ENCODE measurements around the gene ASXL1. TPM values are rescaled to one million over a fixed set of nuclear protein-coding genes. Genes with fewer than 3 reads are reported as not detected.
"Not testable (repeated sequence)": the region's sequence is repeated elsewhere in the genome, so short reads cannot be mapped to it uniquely, and the experiment has no call there.

ASXL1 gene
- polyA plus RNA-seq, 4 donors: 16.8 to 66.8 (median 20.6) TPM

- H3K4me1 ChIP-seq (ENCODE audit: control insufficient read depth in 3 of 3, insufficient read depth in 2 of 3, low read depth in 1 of 3, low read length in 2 of 3); H3K4me3 ChIP-seq (ENCODE audit: low read depth in 1 of 3, low read length in 3 of 3); FAIRE-seq; H3K27ac ChIP-seq (ENCODE audit: low read depth in 1 of 3, low read length in 2 of 3); H3K27me3 ChIP-seq (ENCODE audit: control insufficient read depth in 3 of 3, insufficient read depth in 3 of 3, low read length in 3 of 3); DNase-seq; H3K9me3 ChIP-seq (ENCODE audit: control insufficient read depth in 2 of 2, insufficient read depth in 1 of 2, low read depth in 1 of 2, low read length in 1 of 2): not testable (repeated sequence)
- WGBS, 3 donors: 74 to 92% (median 86%) methylated on average over 1 to 2 of the region's 2 CpGs
- peaks cover 0 to 16% (median 0%) of the 10 kb centered on the region in 3 donors for H3K36me3 ChIP-seq (ENCODE audit: control insufficient read depth in 3 of 3, insufficient read depth in 2 of 3, low read depth in 1 of 3, low read length in 3 of 3)
These were observed 17.1 kb upstream of the ASXL1 start for GRCh38 chr20:32341053-32341452.

GRCh38 chr20:32343439-32343838 lies 14.7 kb upstream of the ASXL1 start:
- peaks cover 0 to 6% (median 0%) of the 10 kb centered on the region in 3 donors for H3K4me1 ChIP-seq (ENCODE audit: control insufficient read depth in 3 of 3, insufficient read depth in 2 of 3, low read depth in 1 of 3, low read length in 2 of 3)
- no peak overlapping the region for H3K4me3 ChIP-seq (ENCODE audit: low read depth in 1 of 3, low read length in 3 of 3)
- H3K9me3 ChIP-seq (ENCODE audit: control insufficient read depth in 2 of 2, insufficient read depth in 1 of 2, low read depth in 1 of 2, low read length in 1 of 2): no peaks in the 10 kb centered on the region
- no peak for FAIRE-seq
- WGBS, 3 donors: 34 to 73% (median 51%) methylated on average over 3 of the region's 3 CpGs
- peaks cover 0 to 7% (median 0%) of the 10 kb centered on the region in 3 donors for H3K36me3 ChIP-seq (ENCODE audit: control insufficient read depth in 3 of 3, insufficient read depth in 2 of 3, low read depth in 1 of 3, low read length in 3 of 3)
- H3K27me3 ChIP-seq (ENCODE audit: control insufficient read depth in 3 of 3, insufficient read depth in 3 of 3, low read length in 3 of 3): no peaks in the 10 kb centered on the region
- peak overlapping the region in 1 of 3 donors; percentile 30 for H3K27ac ChIP-seq (ENCODE audit: low read depth in 1 of 3, low read length in 2 of 3)
- DNase-seq: peak in 1 of 2 donors; percentile 91

- WGBS, 3 donors: 45 to 48% (median 47%) methylated on average over 7 of the region's 7 CpGs
- H3K4me1 ChIP-seq (ENCODE audit: control insufficient read depth in 3 of 3, insufficient read depth in 2 of 3, low read depth in 1 of 3, low read length in 2 of 3): peaks cover 0 to 6% (median 0%) of the 10 kb centered on the region in 3 donors
- FAIRE-seq (no peak), DNase-seq (no peak)
- no peaks in the 10 kb centered on the region for H3K9me3 ChIP-seq (ENCODE audit: control insufficient read depth in 2 of 2, insufficient read depth in 1 of 2, low read depth in 1 of 2, low read length in 1 of 2)
- no peaks in the 10 kb centered on the region for H3K27me3 ChIP-seq (ENCODE audit: control insufficient read depth in 3 of 3, insufficient read depth in 3 of 3, low read length in 3 of 3)
- peaks cover 0 to 4% (median 0%) of the 10 kb centered on the region in 3 donors for H3K36me3 ChIP-seq (ENCODE audit: control insufficient read depth in 3 of 3, insufficient read depth in 2 of 3, low read depth in 1 of 3, low read length in 3 of 3)
- no peak overlapping the region for H3K27ac ChIP-seq (ENCODE audit: low read depth in 1 of 3, low read length in 2 of 3)
- H3K4me3 ChIP-seq (ENCODE audit: low read depth in 1 of 3, low read length in 3 of 3): no peak overlapping the region
These were observed 13.2 kb upstream of the ASXL1 start for GRCh38 chr20:32344835-32345506.

GRCh38 chr20:32348207-32348606 lies 9.9 kb upstream of the ASXL1 start:
- no peaks in the 10 kb centered on the region for H3K9me3 ChIP-seq (ENCODE audit: control insufficient read depth in 2 of 2, insufficient read depth in 1 of 2, low read depth in 1 of 2, low read length in 1 of 2)
- H3K4me1 ChIP-seq (ENCODE audit: control insufficient read depth in 3 of 3, insufficient read depth in 2 of 3, low read depth in 1 of 3, low read length in 2 of 3): peaks cover 0 to 6% (median 0%) of the 10 kb centered on the region in 3 donors
- peaks cover 0 to 9% (median 0%) of the 10 kb centered on the region in 3 donors for H3K36me3 ChIP-seq (ENCODE audit: control insufficient read depth in 3 of 3, insufficient read depth in 2 of 3, low read depth in 1 of 3, low read length in 3 of 3)
- WGBS, 3 donors: 50 to 79% (median 56%) methylated on average over 3 of the region's 3 CpGs
- DNase-seq: no peak
- no peaks in the 10 kb centered on the region for H3K27me3 ChIP-seq (ENCODE audit: control insufficient read depth in 3 of 3, insufficient read depth in 3 of 3, low read length in 3 of 3)
- FAIRE-seq: no peak
- no peak overlapping the region for H3K27ac ChIP-seq (ENCODE audit: low read depth in 1 of 3, low read length in 2 of 3)
- H3K4me3 ChIP-seq (ENCODE audit: low read depth in 1 of 3, low read length in 3 of 3): no peak overlapping the region

GRCh38 chr20:32350421-32350820 lies 7.7 kb upstream of the ASXL1 start:
- no peaks in the 10 kb centered on the region for H3K27me3 ChIP-seq (ENCODE audit: control insufficient read depth in 3 of 3, insufficient read depth in 3 of 3, low read length in 3 of 3)
- no peak overlapping the region for H3K27ac ChIP-seq (ENCODE audit: low read depth in 1 of 3, low read length in 2 of 3)
- H3K4me3 ChIP-seq (ENCODE audit: low read depth in 1 of 3, low read length in 3 of 3): no peak overlapping the region
- H3K36me3 ChIP-seq (ENCODE audit: control insufficient read depth in 3 of 3, insufficient read depth in 2 of 3, low read depth in 1 of 3, low read length in 3 of 3): peaks cover 0 to 9% (median 0%) of the 10 kb centered on the region in 3 donors
- WGBS, 3 donors: 90 to 95% (median 91%) methylated on average over 3 of the region's 3 CpGs
- DNase-seq (no peak), FAIRE-seq (no peak)
- no peaks in the 10 kb centered on the region for H3K4me1 ChIP-seq (ENCODE audit: control insufficient read depth in 3 of 3, insufficient read depth in 2 of 3, low read depth in 1 of 3, low read length in 2 of 3)
- H3K9me3 ChIP-seq (ENCODE audit: control insufficient read depth in 2 of 2, insufficient read depth in 1 of 2, low read depth in 1 of 2, low read length in 1 of 2): no peaks in the 10 kb centered on the region

GRCh38 chr20:32352121-32352720 lies 5.9 kb upstream of the ASXL1 start:
- peaks cover 0 to 9% (median 0%) of the 10 kb centered on the region in 3 donors for H3K36me3 ChIP-seq (ENCODE audit: control insufficient read depth in 3 of 3, insufficient read depth in 2 of 3, low read depth in 1 of 3, low read length in 3 of 3)
- no peaks in the 10 kb centered on the region for H3K9me3 ChIP-seq (ENCODE audit: control insufficient read depth in 2 of 2, insufficient read depth in 1 of 2, low read depth in 1 of 2, low read length in 1 of 2)
- WGBS, 3 donors: 81 to 91% (median 84%) methylated on average over 3 of the region's 3 CpGs
- no peaks in the 10 kb centered on the region for H3K27me3 ChIP-seq (ENCODE audit: control insufficient read depth in 3 of 3, insufficient read depth in 3 of 3, low read length in 3 of 3)
- FAIRE-seq (no peak), DNase-seq (peak in 1 of 2 donors; percentile 32)
- peaks cover 0 to 5% (median 3%) of the 10 kb centered on the region in 3 donors for H3K4me1 ChIP-seq (ENCODE audit: control insufficient read depth in 3 of 3, insufficient read depth in 2 of 3, low read depth in 1 of 3, low read length in 2 of 3)
- no peak overlapping the region for H3K4me3 ChIP-seq (ENCODE audit: low read depth in 1 of 3, low read length in 3 of 3)
- H3K27ac ChIP-seq (ENCODE audit: low read depth in 1 of 3, low read length in 2 of 3): no peak overlapping the region

- Histone ChIP-seq H3K27ac (ENCODE audit: low read depth in 1 of 3, low read length in 2 of 3) (no peak overlapping the region), H3K36me3 (ENCODE audit: control insufficient read depth in 3 of 3, insufficient read depth in 2 of 3, low read depth in 1 of 3, low read length in 3 of 3) (peaks cover 0 to 9% (median 0%) of the 10 kb centered on the region in 3 donors), H3K9me3 (ENCODE audit: control insufficient read depth in 2 of 2, insufficient read depth in 1 of 2, low read depth in 1 of 2, low read length in 1 of 2) (no peaks in the 10 kb centered on the region), H3K4me1 (ENCODE audit: control insufficient read depth in 3 of 3, insufficient read depth in 2 of 3, low read depth in 1 of 3, low read length in 2 of 3) (peaks cover 0 to 10% (median 3%) of the 10 kb centered on the region in 3 donors), H3K4me3 (ENCODE audit: low read depth in 1 of 3, low read length in 3 of 3) (no peak overlapping the region), H3K27me3 (ENCODE audit: control insufficient read depth in 3 of 3, insufficient read depth in 3 of 3, low read length in 3 of 3) (no peaks in the 10 kb centered on the region)
- FAIRE-seq: no peak
- no peak for DNase-seq
- WGBS, 3 donors: 89 to 91% (median 90%) methylated on average over 6 of the region's 6 CpGs
These were observed 4.2 kb upstream of the ASXL1 start for GRCh38 chr20:32353848-32354496.

GRCh38 chr20:32354592-32355416 lies 3.3 kb upstream of the ASXL1 start:
- DNase-seq (no peak), FAIRE-seq (no peak)
- peaks cover 0 to 5% (median 0%) of the 10 kb centered on the region in 3 donors for H3K36me3 ChIP-seq (ENCODE audit: control insufficient read depth in 3 of 3, insufficient read depth in 2 of 3, low read depth in 1 of 3, low read length in 3 of 3)
- no peak overlapping the region for H3K27ac ChIP-seq (ENCODE audit: low read depth in 1 of 3, low read length in 2 of 3)
- no peak overlapping the region for H3K4me3 ChIP-seq (ENCODE audit: low read depth in 1 of 3, low read length in 3 of 3)
- WGBS, 3 donors: 48 to 57% (median 54%) methylated on average over 2 of the region's 2 CpGs
- no peaks in the 10 kb centered on the region for H3K9me3 ChIP-seq (ENCODE audit: control insufficient read depth in 2 of 2, insufficient read depth in 1 of 2, low read depth in 1 of 2, low read length in 1 of 2)
- H3K27me3 ChIP-seq (ENCODE audit: control insufficient read depth in 3 of 3, insufficient read depth in 3 of 3, low read length in 3 of 3): no peaks in the 10 kb centered on the region
- peaks cover 0 to 10% (median 3%) of the 10 kb centered on the region in 3 donors for H3K4me1 ChIP-seq (ENCODE audit: control insufficient read depth in 3 of 3, insufficient read depth in 2 of 3, low read depth in 1 of 3, low read length in 2 of 3)
